Measurements from ENCODE around the gene ZNF487. TPM values are rescaled to one million over a fixed set of nuclear protein-coding genes. Genes with fewer than 3 reads are reported as not detected.

Gene ZNF487
- total and polyA plus RNA-seq, 4 donors = 8.4 to 25.4 (median 9.1) TPM

DNA sequence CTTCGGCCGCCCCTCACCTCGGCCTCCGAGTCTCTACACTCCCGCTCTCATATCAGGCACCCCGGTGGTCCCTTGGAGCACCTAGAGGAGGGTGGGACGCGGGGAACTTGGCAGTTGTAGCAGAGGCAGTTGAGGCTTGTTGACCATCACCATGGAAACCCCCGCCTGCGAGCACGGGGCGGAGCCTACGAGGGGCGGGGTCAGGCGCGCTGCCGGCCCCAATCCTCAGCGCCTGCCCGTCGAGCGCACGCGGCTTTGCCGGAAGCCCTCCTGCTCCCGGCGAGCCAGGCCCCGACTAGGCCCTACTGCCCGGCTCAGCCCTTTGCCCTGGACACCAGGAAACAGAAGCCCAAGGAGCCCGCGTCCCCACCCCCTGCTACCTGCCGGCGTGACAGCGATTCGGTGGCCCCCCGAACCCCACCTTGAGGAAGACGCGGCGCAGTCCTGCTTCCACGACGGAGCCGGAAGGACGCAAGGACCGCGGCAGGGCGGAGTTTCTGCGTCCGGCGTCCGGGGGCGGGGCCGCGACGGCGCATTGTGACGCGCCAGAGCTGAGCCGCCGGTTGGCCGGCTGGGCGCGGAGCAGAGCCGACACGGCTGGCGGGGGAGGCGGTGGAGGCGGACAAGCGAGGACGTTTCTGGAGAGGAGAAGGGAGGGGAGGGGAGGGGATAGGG, 28.1 kb upstream of the ZNF487 start, which contains the start of gene HNRNPF:
TSS of gene HNRNPF (minus strand) at position 477 of the 675 bp plus-strand sequence. CDS start 21,302 bp downstream, outside the sequence.
- peaks cover 0 to 2% (median 0%) of the 10 kb centered on the region in 4 donors for H3K36me3 ChIP-seq (ENCODE audit: control insufficient read depth in 4 of 4, insufficient read depth in 4 of 4, low read length in 4 of 4)
- H3K27ac ChIP-seq (ENCODE audit: low read depth in 1 of 2, low read length in 1 of 2) = peak within 1 kb of the TSS; percentile 94 to 99
- 0 to 1% methylated on average over 62 to 68 of the region's 68 CpGs for WGBS, 2 donors
- no peak for TF ChIP-seq CTCF (IDR thresholded peaks at IDR 0.05; ENCODE audit: control extremely low read depth, extremely low read depth)
- H3K9ac ChIP-seq (ENCODE audit: insufficient read depth in 1 of 2, low read length in 2 of 2) = peak within 1 kb of the TSS; percentile 93 to 95
- H3K4me1 ChIP-seq (ENCODE audit: control insufficient read depth in 5 of 5, insufficient read depth in 5 of 5, low read length in 5 of 5) = peaks cover 4 to 21% (median 7%) of the 10 kb centered on the region in 5 donors
- no peaks in the 10 kb centered on the region for H3K27me3 ChIP-seq (ENCODE audit: control insufficient read depth in 3 of 3, insufficient read depth in 3 of 3, low read length in 2 of 3)
- ATAC-seq (ENCODE audit: insufficient read depth, low FRiP score) = peak; percentile 90
- peak; percentile 97 to 98 (median 98) for DNase-seq
- no peaks in the 10 kb centered on the region for H3K9me3 ChIP-seq (ENCODE audit: control insufficient read depth in 4 of 4, insufficient read depth in 3 of 4, low read length in 3 of 4)
- H3K4me3 ChIP-seq = peak within 1 kb of the TSS; percentile 94

DNA sequence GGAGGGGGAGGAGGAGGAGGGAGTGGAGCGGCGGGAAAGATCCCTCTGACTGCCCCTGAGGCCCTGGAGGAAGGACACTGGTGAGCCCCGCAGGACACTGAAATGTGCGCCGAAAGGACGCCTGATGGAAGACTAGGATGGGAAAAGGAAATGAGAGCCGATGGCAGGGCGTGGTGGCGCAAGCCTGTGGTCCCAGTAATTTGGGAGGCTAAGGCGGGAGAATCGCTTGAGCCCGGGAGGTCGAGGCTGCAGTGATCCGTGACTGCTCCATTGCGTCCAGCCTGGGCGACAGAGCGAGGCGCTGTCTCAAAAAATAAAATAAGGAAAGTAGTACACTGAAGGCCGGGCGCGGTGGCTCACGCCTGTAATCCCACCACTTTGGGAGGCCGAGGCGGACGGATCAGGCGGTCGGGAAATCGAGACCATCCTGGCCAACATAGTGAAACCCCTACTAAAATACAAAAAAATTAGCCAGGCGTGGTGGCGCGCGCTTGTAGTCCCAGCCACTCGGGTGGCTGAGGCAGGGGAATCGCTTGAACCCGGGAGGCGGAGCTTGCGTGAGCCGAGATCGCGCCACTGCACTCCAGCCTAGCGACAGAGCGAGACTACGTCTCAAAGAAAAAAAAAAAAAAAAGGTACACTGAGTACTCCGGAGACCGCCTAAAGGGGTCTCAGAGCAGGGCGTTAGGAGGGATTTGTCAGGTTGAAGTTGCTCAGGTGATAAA, 27.4 kb upstream of the ZNF487 start:
- no peak for TF ChIP-seq CTCF (IDR thresholded peaks at IDR 0.05; ENCODE audit: control extremely low read depth, extremely low read depth)
- peak overlapping the region; percentile 59 for H3K4me3 ChIP-seq
- no peaks in the 10 kb centered on the region for H3K36me3 ChIP-seq (ENCODE audit: control insufficient read depth in 4 of 4, insufficient read depth in 4 of 4, low read length in 4 of 4)
- peak in 2 of 3 donors; percentile 18 to 44 for DNase-seq
- H3K4me1 ChIP-seq (ENCODE audit: control insufficient read depth in 5 of 5, insufficient read depth in 5 of 5, low read length in 5 of 5) = peaks cover 4 to 17% (median 6%) of the 10 kb centered on the region in 5 donors
- 3 to 5% methylated on average over 46 of the region's 46 CpGs for WGBS, 2 donors
- no peaks in the 10 kb centered on the region for H3K27me3 ChIP-seq (ENCODE audit: control insufficient read depth in 3 of 3, insufficient read depth in 3 of 3, low read length in 2 of 3)
- no peak for ATAC-seq (ENCODE audit: insufficient read depth, low FRiP score)
- H3K9me3 ChIP-seq (ENCODE audit: control insufficient read depth in 4 of 4, insufficient read depth in 3 of 4, low read length in 3 of 4) = no peaks in the 10 kb centered on the region
- H3K9ac ChIP-seq (ENCODE audit: insufficient read depth in 1 of 2, low read length in 2 of 2) = peak overlapping the region; percentile 53 to 95
- peak overlapping the region; percentile 78 to 99 for H3K27ac ChIP-seq (ENCODE audit: low read depth in 1 of 2, low read length in 1 of 2)

GRCh38 chr10:43410345-43410744, 26.6 kb upstream of the ZNF487 start:
- Histone ChIP-seq H3K4me3 (no peak overlapping the region), H3K36me3 (ENCODE audit: control insufficient read depth in 4 of 4, insufficient read depth in 4 of 4, low read length in 4 of 4) (no peaks in the 10 kb centered on the region), H3K9ac (ENCODE audit: insufficient read depth in 1 of 2, low read length in 2 of 2) (no peak overlapping the region), H3K27me3 (ENCODE audit: control insufficient read depth in 3 of 3, insufficient read depth in 3 of 3, low read length in 2 of 3) (no peaks in the 10 kb centered on the region), H3K9me3 (ENCODE audit: control insufficient read depth in 4 of 4, insufficient read depth in 3 of 4, low read length in 3 of 4) (no peaks in the 10 kb centered on the region), H3K4me1 (ENCODE audit: control insufficient read depth in 5 of 5, insufficient read depth in 5 of 5, low read length in 5 of 5) (peaks cover 4 to 14% (median 6%) of the 10 kb centered on the region in 5 donors), H3K27ac (ENCODE audit: low read depth in 1 of 2, low read length in 1 of 2) (no peak overlapping the region)
- WGBS, 2 donors = 90 to 98% methylated on average over 14 of the region's 14 CpGs
- TF ChIP-seq CTCF (IDR thresholded peaks at IDR 0.05; ENCODE audit: control extremely low read depth, extremely low read depth) = no peak
- ATAC-seq (ENCODE audit: insufficient read depth, low FRiP score) (no peak), DNase-seq (no peak)

Data from lung (tissue), 12 donors.